BE2C (cell line): ENCODE data around the gene ADRM1.

Experiments used
- DNase-seq: peaks from one replicate; pipeline ENCODE4 v3.0.0-alpha.2; 2020
- H3K27me3 ChIP-seq: fragments of 250-450 bp; sonication (Bioruptor Pico); 2 replicates; pipeline ENCODE4 v1.5.1; 2020; ENCODE audit warnings: mild to moderate bottlenecking
- H3K36me3 ChIP-seq: fragments of 250-450 bp; sonication (Bioruptor Pico); 2 replicates; pipeline ENCODE4 v1.5.1; 2020; ENCODE audit warnings: mild to moderate bottlenecking
- H3K4me1 ChIP-seq: fragments of 250-450 bp; sonication (Bioruptor Pico); 2 replicates; pipeline ENCODE4 v1.5.1; 2020
- H3K4me3 ChIP-seq: 2 replicates; pipeline ENCODE4 v1.5.1; 2011; ENCODE audit warnings: low read depth, low read length
- H3K9me3 ChIP-seq: fragments of 250-450 bp; sonication (Bioruptor Pico); 2 replicates; pipeline ENCODE4 v1.5.1; 2020
- TF ChIP-seq, protein P1 (sequence below): IDR thresholded peaks from 2 replicates; pipeline ENCODE4 v1.5.1; 2012; ENCODE audit warnings: mild to moderate bottlenecking, low read depth, low read length

Gene ADRM1

DNA sequence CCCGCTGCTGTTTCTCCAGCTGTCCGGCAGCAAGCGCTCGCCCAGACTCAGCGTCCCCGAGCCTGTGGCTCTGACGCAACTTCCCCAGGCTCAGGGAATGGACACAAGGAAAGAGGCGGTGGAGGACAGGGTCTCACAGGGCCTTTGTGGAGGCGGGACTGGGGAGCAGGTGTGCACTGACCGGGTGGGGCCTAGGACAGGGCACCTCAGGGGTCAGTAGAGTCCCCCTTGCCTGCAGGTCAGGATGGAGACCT is 44.3 kb downstream of the ADRM1 start:
- Histone ChIP-seq H3K36me3 (no peaks in the 10 kb centered on the region), H3K4me3 (no peak overlapping the region), H3K4me1 (no peaks in the 10 kb centered on the region), H3K27me3 (no peaks in the 10 kb centered on the region), H3K9me3 (no peaks in the 10 kb centered on the region)
- TF ChIP-seq, protein P1, sequence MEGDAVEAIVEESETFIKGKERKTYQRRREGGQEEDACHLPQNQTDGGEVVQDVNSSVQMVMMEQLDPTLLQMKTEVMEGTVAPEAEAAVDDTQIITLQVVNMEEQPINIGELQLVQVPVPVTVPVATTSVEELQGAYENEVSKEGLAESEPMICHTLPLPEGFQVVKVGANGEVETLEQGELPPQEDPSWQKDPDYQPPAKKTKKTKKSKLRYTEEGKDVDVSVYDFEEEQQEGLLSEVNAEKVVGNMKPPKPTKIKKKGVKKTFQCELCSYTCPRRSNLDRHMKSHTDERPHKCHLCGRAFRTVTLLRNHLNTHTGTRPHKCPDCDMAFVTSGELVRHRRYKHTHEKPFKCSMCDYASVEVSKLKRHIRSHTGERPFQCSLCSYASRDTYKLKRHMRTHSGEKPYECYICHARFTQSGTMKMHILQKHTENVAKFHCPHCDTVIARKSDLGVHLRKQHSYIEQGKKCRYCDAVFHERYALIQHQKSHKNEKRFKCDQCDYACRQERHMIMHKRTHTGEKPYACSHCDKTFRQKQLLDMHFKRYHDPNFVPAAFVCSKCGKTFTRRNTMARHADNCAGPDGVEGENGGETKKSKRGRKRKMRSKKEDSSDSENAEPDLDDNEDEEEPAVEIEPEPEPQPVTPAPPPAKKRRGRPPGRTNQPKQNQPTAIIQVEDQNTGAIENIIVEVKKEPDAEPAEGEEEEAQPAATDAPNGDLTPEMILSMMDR: no peak
- DNase-seq: no peak

DNA sequence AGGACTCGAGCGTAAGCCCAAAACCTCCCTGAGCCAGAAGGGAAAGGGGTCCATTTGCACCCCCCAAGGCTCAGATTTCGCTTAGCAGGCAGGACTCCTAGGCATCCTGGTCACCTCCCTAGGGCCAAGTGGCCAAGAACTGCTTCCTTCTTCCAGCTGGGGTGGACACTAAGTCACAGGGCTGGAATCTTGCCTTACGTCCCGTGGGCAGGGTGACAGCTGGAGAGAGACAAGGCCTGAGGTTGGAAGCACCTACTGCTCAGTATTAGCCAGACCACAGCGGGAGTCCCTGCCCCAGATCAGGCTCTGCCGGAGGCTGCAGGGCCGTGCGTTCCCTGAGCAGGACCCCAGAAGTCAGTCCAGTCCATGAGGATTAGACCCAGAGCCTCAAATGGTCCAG is 44.6 kb downstream of the ADRM1 start:
- Histone ChIP-seq H3K4me3 (no peak overlapping the region), H3K27me3 (no peaks in the 10 kb centered on the region), H3K4me1 (peaks cover 1% of the 10 kb centered on the region), H3K9me3 (no peaks in the 10 kb centered on the region), H3K36me3 (no peaks in the 10 kb centered on the region)
- DNase-seq: no peak
- TF ChIP-seq, protein P1: no peak

DNA sequence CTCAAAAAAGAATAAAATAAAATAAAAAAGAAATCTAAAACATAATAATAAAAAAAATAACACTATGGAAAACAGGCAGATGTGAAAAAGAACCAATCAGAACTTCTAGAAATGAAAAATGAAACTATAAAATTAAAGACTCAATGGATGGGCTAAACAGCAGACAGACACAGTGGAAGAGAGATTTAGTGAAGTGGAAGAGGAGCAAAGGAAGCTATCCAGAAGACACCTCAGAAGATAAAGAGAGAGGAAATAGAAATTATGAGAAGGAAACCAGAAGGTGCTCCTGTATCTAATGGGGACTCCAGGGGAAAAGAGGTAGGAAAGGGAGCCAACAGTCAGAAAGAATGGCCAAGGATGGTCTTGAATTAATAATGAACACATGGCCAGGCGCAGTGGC is 45.8 kb downstream of the ADRM1 start:
- DNase-seq: no peak
- TF ChIP-seq, protein P1: no peak
- Histone ChIP-seq H3K9me3 (no peaks in the 10 kb centered on the region), H3K4me1 (peaks cover 12% of the 10 kb centered on the region), H3K27me3 (no peaks in the 10 kb centered on the region), H3K36me3 (no peaks in the 10 kb centered on the region), H3K4me3 (no peak overlapping the region)

DNA sequence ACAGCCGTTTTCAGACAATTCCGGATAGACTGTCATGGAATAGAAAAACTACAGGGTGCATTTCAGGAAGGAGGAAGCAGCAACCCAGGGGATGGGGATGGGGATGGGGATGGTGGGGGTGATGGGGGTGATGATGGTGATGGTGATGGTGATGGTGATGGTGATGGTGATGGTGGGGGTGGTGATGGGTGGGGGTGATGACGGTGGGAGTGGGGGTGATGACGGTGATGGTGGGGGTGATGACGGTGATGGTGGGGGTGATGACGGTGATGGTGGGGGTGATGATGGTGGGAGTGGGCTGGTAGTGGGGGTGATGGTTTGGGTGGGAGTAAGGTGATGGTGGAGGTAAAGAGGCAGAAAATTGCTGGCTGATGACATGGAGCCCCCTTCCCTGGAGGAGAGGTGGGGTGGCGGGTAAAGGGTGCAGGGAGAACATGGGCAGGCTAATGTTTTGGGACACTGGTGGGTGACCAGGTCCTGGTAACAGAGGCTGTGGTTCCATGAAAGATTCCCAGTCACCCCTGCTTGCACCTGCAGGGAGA is 46.8 kb downstream of the ADRM1 start:
- Histone ChIP-seq H3K27me3 (no peaks in the 10 kb centered on the region), H3K36me3 (no peaks in the 10 kb centered on the region), H3K4me3 (no peak overlapping the region), H3K4me1 (peaks cover 15% of the 10 kb centered on the region), H3K9me3 (no peaks in the 10 kb centered on the region)
- no peak for DNase-seq
- TF ChIP-seq, protein P1: no peak

DNA sequence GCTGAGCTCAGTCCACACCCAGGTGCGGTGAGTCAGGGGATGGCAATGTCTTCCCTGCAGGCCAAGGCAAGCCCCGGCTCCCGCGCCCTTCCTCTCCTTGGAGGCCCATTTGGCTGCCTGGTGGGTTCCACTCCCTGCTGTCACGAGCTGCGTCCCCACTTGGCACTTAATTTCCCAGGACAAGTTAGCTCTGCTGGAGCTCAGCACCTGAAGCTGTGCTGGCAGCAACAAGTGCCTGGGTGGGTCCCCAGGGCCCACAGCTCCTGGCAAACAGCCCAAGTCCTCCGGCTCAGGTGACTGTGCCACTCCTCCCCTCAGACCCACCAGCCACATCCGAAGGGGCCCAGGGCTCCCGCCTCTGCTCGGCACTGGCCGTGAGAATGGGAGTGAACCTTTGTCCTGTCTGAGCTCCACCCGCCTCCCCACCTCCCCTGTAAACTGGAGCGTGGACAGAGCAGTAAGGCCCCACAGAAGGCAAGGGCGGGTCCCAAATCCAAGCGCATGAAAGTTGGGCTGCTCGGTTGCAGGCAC is 47.4 kb downstream of the ADRM1 start:
- TF ChIP-seq, protein P1: no peak
- no peak for DNase-seq
- Histone ChIP-seq H3K9me3 (no peaks in the 10 kb centered on the region), H3K4me1 (peaks cover 19% of the 10 kb centered on the region), H3K4me3 (no peak overlapping the region), H3K36me3 (no peaks in the 10 kb centered on the region), H3K27me3 (no peaks in the 10 kb centered on the region)

DNA sequence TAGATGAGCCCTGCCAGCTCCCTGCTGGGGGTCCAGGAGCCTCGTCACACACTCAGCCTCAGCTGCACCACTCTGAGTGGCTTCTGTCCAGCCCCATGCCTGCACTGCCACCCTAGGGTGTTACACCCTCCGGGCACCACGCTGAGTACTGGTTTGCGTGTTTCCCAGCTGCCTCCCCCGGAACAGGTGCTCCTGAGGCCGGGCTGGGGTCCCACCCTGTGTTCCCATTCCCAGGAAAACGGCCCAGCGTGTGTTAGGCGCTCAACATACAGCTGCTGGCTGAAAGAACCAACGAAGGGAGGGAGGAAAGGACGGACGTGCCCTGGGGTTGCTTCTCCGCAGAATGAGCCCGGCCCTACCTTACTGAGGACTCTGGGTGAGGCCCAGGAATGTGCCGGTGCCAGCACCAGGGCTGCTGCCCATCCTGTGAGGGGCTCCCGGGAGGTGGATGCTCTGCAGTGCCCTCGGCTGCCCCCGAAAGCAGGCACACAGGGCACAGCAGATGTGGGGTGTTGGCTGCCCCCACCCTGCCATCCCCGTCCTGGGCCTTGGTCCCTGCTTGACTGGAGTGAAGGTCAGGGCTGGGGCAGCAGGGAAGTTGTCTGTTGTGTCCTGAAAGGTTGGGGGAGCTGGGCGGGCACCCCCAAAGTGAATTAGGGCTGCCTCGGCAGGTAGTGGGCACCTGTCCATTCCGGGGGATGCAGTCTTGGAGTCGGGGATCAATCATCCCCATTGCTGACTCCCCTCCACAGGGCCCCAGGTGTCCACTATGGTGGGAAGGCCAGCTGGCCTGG is 48.0 kb downstream of the ADRM1 start:
- H3K9me3 ChIP-seq: no peaks in the 10 kb centered on the region
- no peaks in the 10 kb centered on the region for H3K36me3 ChIP-seq
- H3K27me3 ChIP-seq: no peaks in the 10 kb centered on the region
- peaks cover 26% of the 10 kb centered on the region for H3K4me1 ChIP-seq
- no peak overlapping the region for H3K4me3 ChIP-seq
- no peak for DNase-seq
- TF ChIP-seq, protein P1: no peak
